Stimulated activated CD4-positive, alpha-beta T cell treated with anti-CD3 and anti-CD28 coated beads, Interleukin-1b, Interleukin-23, amount 100 ng/mL, for 24 hours (primary cell): ENCODE measurements around the gene TLCD1.
"Not testable (repeated sequence)": the region's sequence is repeated elsewhere in the genome, so short reads cannot be mapped to it uniquely, and the experiment has no call there.

Experiments used
- DNase-seq, 4 experiments: peaks; one replicate each; pipeline ENCODE4 v3.0.0-alpha.2; 2020; ENCODE audit warnings: low read depth in 4 of 4, low spot score in 1 of 4

The TLCD1 gene

DNA sequence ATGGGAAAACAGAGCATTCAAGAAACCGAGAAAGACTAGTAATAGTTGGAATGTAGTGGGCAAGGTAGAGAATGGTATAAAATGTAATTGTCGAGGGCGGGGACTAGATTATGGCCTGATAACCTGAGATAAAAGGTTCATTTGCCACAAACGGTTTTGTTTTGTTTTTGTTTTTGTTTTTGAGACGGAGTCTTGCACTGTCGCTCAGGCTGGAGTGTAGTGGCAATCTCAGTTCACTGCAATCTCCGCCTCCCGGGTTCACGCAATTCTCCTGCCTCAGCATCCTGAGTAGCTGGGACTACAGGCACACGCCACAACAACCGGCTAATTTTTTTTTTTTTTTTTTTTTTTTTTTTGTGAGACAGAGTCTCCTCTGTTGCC, 3.9 kb upstream of the TLCD1 start:
- no peak for DNase-seq

DNA sequence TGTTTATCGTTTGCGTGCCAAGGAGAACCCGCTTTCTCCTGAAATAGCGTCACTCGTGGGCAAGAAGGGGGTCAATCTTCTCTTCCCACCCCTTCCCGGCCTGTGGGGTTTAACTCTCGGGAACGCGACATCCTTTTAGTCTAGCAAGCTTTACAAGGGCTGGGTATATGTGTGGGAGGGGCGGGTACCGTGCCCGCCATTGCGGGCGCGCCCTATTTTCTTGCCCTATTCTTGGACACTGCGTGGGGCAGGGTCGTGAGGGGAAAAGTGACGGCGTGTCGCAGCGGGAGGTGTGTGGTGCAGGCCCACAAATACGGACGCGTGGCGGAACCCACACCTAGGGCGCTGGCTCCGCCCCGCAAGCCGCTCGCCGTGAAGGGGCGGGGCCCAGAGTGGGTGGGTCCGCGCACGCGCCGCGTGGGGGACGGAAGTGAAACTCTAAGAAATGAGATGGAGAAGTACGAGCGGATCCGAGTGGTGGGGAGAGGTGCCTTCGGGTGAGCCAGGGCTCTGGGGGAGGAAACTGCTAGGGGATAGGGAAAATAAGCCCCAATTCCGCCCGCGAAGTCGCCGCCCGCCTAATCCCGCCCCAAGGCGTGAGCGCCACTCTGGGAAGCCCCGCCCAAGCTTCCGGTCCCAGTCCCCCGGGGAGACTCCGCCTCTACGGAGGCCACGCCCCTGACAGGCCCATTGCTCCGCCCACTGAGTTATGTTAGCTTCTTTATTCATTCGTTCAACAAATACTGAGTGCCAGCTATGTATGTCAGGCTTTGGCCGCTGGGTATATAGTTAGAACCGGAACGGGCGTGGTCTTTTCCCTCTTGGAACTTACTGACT, 2.5 kb upstream of the TLCD1 start, which contains the start of gene NEK8:
Gene NEK8, plus strand, starts transcription at position 425 of the 837 bp plus-strand sequence. Its CDS starts 26 bp downstream, at position 451.
- DNase-seq, result peak; percentile 96 to 97 (median 96)

DNA sequence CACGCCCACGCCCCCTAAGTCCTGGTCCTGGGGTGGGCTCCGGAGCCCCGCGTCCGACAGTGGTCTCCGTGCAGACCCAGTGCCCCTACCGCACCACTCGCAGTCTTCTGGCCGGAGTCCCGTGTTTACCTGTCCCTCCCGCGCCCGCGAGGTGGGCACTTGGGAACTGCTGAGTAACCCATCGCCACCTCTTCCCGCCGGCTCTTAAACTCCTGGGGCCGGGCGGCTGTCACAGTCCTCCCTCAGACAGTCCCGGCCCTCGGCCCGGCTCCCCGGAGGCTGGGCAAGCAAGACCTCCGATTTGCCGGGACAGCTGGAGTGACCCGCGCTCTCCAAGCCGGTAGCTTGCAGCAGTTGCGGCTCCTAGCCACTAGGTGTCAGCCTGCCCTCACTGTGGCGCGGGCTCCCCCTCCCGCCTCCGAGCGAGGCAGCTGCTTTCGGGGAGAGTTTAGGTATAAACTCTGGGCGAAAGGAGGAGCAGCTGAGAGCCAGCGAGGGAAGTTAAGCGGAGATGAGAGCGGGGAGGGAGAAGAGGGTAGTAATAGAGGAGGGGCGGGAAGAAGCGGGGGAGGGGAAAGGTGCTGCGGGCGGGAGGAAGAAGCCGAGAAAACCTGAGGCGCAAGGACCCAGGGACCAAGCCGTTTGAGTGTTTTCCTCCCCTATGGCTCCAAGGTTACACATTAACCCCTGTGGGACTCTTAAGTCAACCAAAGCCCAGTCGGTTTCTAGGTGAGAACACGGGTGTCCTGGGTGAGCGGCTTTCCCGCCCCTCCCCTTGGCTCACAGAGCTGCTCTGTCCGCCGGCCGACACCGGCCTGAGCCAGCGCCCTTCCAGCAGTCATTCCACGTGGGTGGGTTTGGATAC, 826 bp upstream of the TLCD1 start:
- DNase-seq, result peak; percentile 81 to 92 (median 86)

DNA sequence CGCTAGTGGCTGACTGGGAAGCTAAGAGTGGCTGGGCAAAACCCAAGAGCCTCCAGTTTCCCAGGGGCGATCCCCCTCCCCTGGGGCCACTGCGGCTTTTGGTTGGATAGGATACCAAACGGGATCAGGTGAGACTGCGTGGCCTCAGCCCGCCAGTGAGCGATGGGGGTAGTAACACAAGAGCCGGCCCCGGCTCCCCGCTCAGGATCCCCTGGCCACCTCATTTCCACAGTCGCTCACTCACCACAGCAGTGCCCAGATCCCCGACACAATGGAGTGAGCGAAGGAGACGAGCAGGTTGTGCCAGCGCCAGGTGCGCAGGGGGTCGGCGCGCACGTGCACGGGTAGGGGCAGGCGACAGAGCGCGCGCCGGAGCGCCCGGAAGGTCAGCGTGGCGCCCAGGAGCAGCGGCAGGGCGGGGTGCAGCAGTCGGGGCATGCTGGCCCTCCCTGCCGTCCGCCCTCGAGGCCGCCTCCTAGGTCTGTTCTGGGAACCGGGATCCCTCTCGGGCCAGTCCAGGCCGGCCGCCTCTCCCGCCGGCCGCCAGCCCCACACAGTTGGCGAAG, 290 bp downstream of the TLCD1 start:
- peak in 1 of 4 experiments; percentile 55 for DNase-seq

DNA sequence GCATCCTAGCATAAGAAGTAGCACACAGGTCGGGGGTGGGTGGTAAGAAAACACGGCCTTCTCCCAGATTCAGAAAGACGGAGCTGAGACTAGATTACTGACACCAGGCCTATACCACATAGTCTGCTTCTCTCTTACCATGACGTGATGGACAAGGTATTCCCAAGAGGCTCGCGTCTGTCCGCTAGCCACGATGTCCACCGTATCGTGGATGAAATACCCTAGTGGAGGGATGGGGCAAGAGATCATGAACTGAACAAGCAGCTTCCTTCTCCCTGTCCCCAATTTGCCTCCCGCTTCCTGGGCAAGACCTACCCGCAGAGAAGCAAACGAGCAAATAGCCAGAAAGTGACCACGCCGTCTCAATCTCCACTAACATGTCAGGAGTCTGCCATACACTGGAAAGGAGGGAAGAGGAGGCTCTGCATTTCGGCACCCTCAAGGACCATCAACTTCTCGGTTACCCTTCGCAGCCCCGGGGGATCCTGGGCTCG, 820 bp downstream of the TLCD1 start:
- DNase-seq, result no peak

DNA sequence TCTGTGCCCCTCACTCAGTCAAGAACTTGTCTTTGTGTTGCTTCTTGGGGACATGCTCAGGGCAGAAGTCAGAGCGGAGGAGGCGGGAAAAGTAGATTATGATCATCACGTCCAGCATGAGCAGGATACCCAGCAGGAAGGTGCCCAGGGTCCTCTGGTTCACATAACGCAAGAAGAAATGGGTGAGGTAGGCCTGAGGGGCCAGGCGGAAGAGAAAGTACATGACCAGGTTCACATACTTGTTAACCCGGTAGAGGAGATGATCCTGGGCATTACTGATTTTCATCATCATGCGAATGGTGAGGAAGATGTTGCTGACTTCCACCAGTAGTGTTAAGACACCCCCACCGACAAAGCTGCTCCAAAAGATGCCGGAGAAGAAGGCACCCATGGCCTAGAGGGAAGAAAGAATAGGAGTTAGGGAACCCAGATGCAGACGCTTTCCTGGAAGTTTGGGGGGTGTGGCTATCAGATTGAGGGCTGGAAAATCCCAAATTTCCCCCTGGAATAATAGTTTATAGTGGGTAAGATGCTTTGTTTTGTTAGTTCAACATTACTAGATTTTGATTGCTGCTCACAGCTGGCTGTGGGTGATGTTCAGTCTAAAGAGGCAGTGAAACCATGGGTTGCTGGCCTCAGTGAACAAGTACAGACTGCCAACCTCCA, 1.4 kb downstream of the TLCD1 start:
- no peak for DNase-seq

DNA sequence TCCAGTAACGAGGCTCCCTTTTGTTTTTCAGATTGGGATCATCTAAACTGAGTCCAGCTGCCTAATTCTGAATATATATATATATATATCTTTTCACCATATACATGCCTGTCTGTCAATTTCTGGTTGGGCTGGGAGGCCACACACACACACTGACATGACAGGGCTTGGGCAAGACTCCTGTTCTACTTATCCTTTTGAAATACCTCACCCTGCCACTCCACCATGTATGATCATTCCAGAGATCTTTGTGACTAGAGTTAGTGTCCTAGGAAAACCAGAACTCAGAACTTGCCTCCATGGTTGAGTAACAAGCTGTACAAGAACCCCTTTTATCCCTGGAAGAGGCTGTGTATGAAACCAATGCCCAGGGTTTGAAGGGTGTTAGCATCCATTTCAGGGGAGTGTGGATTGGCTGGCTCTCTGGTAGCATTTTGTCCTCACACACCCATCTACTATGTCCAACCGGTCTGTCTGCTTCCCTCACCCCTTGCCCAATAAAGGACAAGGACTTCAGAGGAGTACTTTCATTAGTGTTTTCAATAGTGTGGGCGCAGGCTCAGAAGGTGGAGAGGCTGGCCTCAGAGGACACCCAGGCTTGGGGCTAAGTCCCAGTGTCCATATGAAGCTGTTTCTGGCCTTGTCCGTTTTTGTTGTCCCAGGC, 2.1 kb downstream of the TLCD1 start:
- DNase-seq, result not testable (repeated sequence)

DNA sequence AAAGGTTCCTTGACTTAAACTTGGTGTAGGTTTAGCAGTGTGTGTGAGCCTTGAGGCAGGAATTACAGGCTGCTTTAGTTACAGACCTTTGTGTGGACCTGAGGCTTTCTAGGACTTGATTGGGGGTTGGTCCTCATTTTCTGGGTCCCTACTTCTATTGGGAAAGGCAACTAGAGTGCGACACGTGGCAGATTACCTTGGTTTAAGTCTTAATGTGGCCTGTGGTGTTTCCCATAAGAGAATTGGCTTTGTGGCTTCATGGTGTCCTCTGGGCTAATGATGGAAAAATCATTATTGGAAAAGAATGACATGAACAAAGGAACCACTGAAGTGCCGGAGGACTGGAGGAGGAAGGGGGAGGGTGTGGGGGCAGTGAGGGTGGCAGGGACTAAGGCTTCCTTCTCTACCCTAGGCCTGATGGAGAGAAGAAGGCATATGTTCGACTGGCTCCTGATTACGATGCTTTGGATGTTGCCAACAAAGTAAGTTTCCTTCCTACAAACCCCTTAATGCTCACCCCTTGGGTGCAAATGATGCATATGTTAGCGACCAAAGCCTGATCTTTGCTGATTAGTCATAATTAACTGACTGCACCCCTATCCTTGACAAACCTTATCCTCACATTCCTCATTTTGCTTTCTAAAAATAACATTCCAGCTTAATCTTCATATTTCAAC, 2.7 kb downstream of the TLCD1 start:
- no peak for DNase-seq

DNA sequence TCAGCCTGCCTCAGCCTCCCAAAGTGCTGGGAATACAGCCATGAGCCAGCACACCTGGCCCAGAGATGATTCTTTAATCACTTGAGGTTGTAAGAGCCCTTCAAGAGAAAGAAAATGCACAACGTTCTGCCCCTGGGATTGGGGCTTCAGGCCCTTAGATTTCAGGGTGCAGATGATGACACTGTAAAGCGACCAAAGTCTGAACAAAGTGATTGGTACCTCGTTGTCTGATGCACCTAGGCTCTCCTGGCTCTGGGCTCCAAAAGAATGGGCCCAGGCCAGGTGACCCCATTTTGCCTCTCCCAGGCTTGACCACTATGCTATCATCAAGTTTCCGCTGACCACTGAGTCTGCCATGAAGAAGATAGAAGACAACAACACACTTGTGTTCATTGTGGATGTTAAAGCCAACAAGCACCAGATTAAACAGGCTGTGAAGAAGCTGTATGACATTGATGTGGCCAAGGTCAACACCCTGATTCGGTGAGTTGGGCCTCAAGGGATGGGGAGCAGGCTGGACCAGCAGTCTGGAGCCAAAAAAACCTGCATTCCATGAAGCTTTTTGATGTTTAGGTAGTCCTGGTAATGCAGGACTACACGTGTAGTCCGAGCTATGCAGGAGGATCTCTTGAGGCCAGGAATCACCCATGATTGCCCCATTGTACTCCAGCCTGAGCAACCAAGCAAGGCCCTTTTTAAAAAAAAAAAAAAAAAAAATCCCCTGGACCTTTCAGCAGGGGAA, 3.4 kb downstream of the TLCD1 start:
- no peak for DNase-seq

DNA sequence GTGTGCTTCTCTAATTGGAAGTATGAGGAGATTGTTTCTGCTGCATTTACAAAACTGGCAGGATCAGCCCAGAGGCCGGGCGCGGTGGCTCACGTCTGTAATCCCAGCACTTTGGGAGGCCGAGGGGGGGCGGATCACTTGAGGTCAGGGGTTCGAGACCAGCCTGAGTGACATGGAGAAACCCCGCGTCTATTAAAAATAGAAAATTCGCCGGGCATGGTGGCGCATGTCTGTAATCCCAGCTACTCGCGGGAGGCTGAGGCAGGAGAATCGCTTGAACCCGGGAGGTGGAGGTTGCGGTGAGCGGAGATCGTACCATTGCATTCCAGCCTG, 5.1 kb downstream of the TLCD1 start:
- not testable (repeated sequence) for DNase-seq

DNA sequence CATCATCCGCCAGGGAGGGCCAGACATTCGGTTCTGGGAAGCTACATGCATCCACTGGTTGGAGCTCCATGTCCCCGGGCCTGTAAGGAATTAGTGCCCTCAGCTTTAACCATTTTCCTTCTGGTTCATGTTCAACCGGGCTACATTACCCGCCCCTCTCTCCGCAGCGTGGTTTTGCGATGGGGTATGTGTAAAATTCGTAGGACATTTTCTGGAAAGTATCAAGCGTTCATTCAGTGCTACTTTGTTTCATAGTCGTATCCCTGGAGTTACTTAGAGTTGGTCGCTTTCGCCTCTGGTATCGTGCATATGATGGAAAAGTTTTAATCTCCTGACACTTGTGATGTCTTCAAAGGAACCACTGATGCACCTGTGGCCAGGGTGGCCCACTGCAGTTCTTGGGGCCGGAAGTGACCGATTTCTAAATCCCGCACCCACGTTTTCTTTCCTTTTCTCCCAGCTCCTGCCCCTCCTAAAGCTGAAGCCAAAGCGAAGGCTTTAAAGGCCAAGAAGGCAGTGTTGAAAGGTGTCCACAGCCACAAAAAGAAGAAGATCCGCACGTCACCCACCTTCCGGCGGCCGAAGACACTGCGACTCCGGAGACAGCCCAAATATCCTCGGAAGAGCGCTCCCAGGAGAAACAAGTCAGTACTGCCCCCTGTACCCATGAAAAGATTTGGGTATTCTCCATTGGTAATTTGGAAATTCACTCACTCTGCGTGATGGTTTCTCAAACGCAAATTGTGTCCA, 5.6 kb downstream of the TLCD1 start:
- no peak for DNase-seq

DNA sequence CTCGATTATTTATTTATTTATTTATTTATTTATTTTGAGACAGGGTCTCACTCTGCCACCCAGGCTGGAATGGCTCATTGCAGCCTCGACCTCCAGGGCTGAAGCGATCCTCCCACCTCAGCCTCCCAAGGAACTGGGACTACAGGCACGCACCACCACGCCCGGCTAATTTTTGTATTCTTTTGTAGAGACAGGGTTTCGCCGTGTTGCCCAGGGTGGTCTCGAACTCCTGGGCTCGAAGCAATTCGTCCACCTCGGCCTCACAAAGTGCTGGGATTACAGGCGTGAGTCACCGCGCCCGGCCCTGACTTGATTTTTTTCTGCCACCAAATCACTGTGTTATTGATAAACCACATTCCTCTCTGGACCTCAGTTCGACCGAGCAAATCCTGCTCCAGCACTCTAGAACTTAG, 7.0 kb downstream of the TLCD1 start:
- no peak for DNase-seq

DNA sequence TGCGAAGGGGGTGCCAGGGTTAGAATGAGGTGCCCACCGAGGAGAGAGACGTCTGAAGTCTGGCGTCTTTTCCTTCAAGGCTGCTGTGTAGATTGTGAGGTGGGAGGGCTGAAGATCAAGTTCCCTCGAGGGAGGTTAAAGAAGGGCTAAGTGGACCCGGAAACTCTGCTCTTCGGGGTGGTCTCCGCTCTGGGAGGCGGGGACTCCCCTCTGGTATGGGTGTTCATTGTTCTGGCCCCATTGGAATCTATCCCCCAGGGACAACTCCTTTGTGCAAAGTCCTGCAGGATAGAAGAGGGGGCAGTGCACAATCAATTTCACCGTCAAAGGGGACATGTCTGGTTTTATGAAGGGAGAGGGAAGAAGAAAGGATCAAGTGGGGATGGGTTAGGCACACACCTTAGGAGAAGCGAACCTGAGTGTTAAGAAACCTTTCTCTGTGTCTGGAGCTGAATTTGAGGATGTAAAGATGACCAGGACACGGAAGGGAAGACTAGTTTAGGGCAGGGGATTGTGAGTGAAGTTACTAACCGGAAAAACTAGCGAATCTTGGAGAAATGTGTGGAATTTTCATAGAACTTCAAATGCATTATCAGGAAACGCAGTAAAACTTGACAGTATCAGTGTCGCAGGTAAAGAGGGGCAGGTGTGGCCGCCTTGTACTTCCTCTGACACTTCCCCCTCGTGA, 7.6 kb downstream of the TLCD1 start:
- DNase-seq, result no peak

DNA sequence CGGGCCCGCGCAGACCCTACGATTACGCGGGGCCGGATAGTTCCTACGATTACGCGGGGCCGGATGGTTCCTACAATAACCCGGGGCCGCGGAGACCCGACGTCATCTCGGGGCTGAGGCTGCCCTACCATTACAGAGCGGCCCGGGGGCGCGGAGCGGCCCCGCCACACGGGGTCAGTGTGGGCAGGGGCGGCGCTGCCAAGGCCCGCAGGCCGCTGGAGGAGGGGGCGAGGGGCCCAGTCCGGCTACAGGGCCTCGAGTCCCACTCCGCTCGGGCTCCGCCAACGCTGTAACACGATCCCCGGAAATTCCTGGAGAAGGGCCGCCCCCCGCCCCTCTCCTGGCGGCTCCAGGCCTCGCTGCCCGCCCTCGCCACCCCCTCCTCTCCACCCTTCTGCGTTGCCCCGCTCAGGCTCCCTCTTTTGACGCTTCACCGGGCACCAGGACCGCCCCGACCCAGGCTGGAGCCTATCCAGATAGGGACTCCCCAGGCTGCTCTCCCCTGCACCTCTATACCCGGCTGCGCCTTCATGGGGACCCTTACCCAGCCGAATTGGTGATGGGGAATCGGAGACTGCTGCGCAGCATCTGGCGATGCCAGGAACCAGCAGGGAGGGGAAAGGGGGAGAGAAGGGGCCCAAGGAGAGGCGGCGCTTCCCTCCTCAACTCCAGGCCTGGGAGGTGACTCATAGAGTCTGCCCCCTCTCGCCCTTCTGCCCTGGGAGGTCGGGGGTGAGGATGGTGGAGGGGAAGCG, 8.3 kb downstream of the TLCD1 start, which contains the start of gene RAB34:
Gene RAB34, minus strand, starts transcription at position 291 of the 755 bp plus-strand sequence. CDS start 602 bp downstream, outside the sequence.
- peak in 2 of 4 experiments; percentile 33 to 37 for DNase-seq

DNA sequence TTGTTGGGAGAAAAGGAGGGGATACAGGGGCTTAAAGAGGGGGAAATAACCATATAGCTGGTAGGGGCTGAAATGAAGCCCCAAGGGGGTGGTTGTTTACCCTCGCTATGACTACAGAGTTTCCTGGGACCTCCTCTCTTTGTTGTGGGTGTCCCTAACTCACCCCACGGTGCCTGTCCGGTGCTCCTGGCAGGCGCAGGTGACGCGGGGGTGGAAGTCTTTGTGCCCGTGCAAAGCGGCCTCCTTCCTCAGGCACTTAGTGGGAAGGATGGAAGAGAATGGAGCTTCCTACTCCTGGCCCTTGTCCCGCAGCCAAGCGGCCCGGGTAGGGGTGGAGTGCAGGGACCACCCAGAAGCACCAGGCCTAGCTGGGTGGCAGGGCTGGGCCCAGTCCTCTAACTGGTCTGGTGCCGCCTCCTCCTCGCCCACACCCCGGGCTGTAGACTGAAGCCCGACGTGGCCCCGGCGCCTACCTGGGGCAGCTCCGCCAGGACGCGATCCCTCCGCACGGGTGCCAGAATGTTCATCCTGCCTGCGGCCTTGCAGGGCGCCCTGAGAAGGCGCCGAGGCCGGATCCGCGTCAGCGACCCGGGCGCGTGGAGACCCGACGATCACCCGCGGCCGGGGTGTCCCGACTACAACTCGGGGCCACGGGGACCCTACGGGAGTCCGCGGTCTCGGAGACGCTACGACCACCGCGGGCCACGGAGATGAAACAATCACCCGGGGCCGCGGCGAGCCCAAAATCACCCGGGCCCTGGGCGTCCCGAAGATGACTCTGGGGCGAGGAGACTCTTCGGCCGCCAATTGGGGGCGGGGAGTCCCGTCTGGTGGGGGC, 9.1 kb downstream of the TLCD1 start:
- peak in 1 of 4 experiments; percentile 28 for DNase-seq

DNA sequence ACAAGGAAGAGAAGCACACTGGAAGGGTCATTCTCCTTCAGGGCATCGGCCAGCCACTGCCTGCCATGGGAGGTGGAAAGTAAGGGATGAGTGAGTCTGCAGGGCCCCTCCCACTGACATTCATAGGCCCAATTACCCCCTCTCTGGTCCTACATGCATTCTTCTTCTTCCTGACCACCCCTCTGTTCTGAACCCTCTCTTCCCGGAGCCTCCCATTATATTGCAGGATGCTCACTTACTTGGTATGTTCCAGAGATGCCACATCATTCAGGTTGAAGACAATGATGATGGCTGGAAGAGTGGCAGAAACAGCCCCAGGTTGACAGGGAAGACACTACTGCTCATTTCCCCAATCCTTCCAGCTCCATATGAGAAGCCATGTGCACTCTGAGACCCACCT, 10.8 kb downstream of the TLCD1 start:
- DNase-seq, result no peak
